Sigmoid colon (tissue), 7 donors: ENCODE measurements around the gene ANKH. TPM values are rescaled to one million over a fixed set of nuclear protein-coding genes. Genes with fewer than 3 reads are reported as not detected.

Source experiments
- DNase-seq: peaks from one replicate; pipeline ENCODE4 v3.0.0-alpha.2; 2019
- H3K27ac ChIP-seq, 4 donors: fragments of 200-600 bp; sonication (generic); one replicate each; pipeline ENCODE4 v1.5.1; 2016 to 2019; ENCODE audit warnings: mild to moderate bottlenecking in 1 of 4
- H3K27me3 ChIP-seq, 3 donors: fragments of 200-600 bp; sonication (generic); one replicate each; pipeline ENCODE4 v1.5.1; 2019; ENCODE audit warnings: mild to moderate bottlenecking in 1 of 3
- H3K36me3 ChIP-seq, 4 donors: fragments of 200-600 bp; sonication (generic); one replicate each; pipeline ENCODE4 v1.5.1; 2016 to 2019
- H3K4me1 ChIP-seq, 4 donors: fragments of 200-600 bp; sonication (generic); one replicate each; pipeline ENCODE4 v1.5.1; 2017 to 2019
- H3K4me3 ChIP-seq, 4 donors: fragments of 200-600 bp; sonication (generic); one replicate each; pipeline ENCODE4 v1.5.1; 2017 to 2019; ENCODE audit warnings: mild to moderate bottlenecking in 2 of 4, moderate library complexity in 1 of 4
- H3K9me3 ChIP-seq, 4 donors: fragments of 200-600 bp in 3 of 4; sonication (generic) in 3 of 4; one replicate each; pipeline versions ENCODE4 v1.5.1 to v1.6.1; 2013 to 2019
- CTCF ChIP-seq, 4 experiments: fragments of 450-650 bp in 3 of 4; fragments of 200-600 bp in 1 of 4; IDR thresholded peaks; one replicate each; pipeline ENCODE4 v1.5.1; 2016 to 2019; ENCODE audit warnings: antibody characterized with exemption in 4 of 4, mild to moderate bottlenecking in 3 of 4, moderate library complexity in 2 of 4
- EP300 ChIP-seq, 4 donors: sonication (generic); formaldehyde crosslinking; IDR thresholded peaks; one replicate each; pipeline ENCODE4 v1.6.1; 2017; ENCODE audit warnings: antibody characterized with exemption in 4 of 4
- POLR2A ChIP-seq, 2 donors: fragments of 450-650 bp; IDR thresholded peaks; one replicate each; pipeline ENCODE4 v1.6.1; 2016; ENCODE audit warnings: antibody characterized with exemption in 2 of 2, mild to moderate bottlenecking in 2 of 2, moderate library complexity in 2 of 2
- POLR2AphosphoS5 ChIP-seq, 4 donors: sonication (generic); formaldehyde crosslinking; IDR thresholded peaks; one replicate each; pipeline ENCODE4 v1.6.1; 2017; ENCODE audit warnings: antibody characterized with exemption in 4 of 4
- WGBS, 2 donors: extraction: QIAGEN DNeasy Blood & Tissue Kit; methylation state at CpG; one replicate each; pipeline ENCODE4 v1.1.7; 2013; 5-methylcytosine and 5-hydroxymethylcytosine counted together
- intact Hi-C: fragments of 100-400 bp; cut with DNase I; formaldehyde crosslinking; loops from one replicate; pipeline ENCODE4 v1.15.1; 2023
- polyA plus RNA-seq, 3 donors: library from polyadenylated mRNA; stranded (reverse); fragments of 200-250 nt; gene quantifications; one replicate each; pipeline ENCODE4 v1.2.3, GENCODE V29; 2013
- total RNA-seq, 4 donors: library from RNA; depleted of rRNA; stranded (reverse); fragments of >200 nt; gene quantifications; one replicate each; pipeline ENCODE4 v1.1.0, GENCODE V29; 2016
- donor health status: healthy with polysubstance abuse.
- donor health status: Bipolar disorder and iron deficiency.
- donor health status: healthy.

The ANKH gene
- total and polyA plus RNA-seq, 7 donors: 16.4 to 49.9 (median 24.7) TPM

- no peak for TF ChIP-seq POLR2AphosphoS5 (IDR thresholded peaks at IDR 0.05)
- no peak for TF ChIP-seq POLR2A (IDR thresholded peaks at IDR 0.05)
- no peak for TF ChIP-seq CTCF (IDR thresholded peaks at IDR 0.05)
- no peak for TF ChIP-seq EP300 (IDR thresholded peaks at IDR 0.05)
- intact Hi-C loops: no loop called here
Observed at GRCh38 chr5:14744296-14745187, 127.0 kb downstream of the ANKH start.

GRCh38 chr5:14743601-14744295 lies 127.8 kb downstream of the ANKH start:
- H3K9me3 ChIP-seq: no peaks in the 10 kb centered on the region
- intact Hi-C loops: no loop called here
- H3K27ac ChIP-seq: no peak overlapping the region
- H3K4me1 ChIP-seq: peaks cover 0 to 15% (median 4%) of the 10 kb centered on the region in 4 donors
- no peak for TF ChIP-seq EP300 (IDR thresholded peaks at IDR 0.05)
- no peak for TF ChIP-seq POLR2AphosphoS5 (IDR thresholded peaks at IDR 0.05)
- TF ChIP-seq CTCF (IDR thresholded peaks at IDR 0.05): no peak
- TF ChIP-seq POLR2A (IDR thresholded peaks at IDR 0.05): no peak
- H3K4me3 ChIP-seq: no peak overlapping the region
- 27 to 73% methylated on average over 6 of the region's 6 CpGs for WGBS, 2 donors
- no peak for DNase-seq
- no peaks in the 10 kb centered on the region for H3K27me3 ChIP-seq
- peaks cover 0 to 49% (median 4%) of the 10 kb centered on the region in 4 donors for H3K36me3 ChIP-seq

More at GRCh38 chr5:14744296-14745187, 127.0 kb downstream of the ANKH start:
- WGBS, 2 donors: 68 to 84% methylated on average over 13 to 14 of the region's 14 CpGs
- Histone ChIP-seq H3K27me3 (no peaks in the 10 kb centered on the region), H3K36me3 (peaks cover 0 to 51% (median 4%) of the 10 kb centered on the region in 4 donors), H3K9me3 (no peaks in the 10 kb centered on the region), H3K4me3 (no peak overlapping the region), H3K27ac (no peak overlapping the region), H3K4me1 (peaks cover 0 to 15% (median 4%) of the 10 kb centered on the region in 4 donors)
- DNase-seq: no peak

GRCh38 chr5:14742498-14742897 lies 129.1 kb downstream of the ANKH start:
- Histone ChIP-seq H3K36me3 (peaks cover 0 to 41% (median 4%) of the 10 kb centered on the region in 4 donors), H3K4me1 (peaks cover 0 to 15% (median 4%) of the 10 kb centered on the region in 4 donors), H3K27ac (no peak overlapping the region), H3K27me3 (no peaks in the 10 kb centered on the region), H3K4me3 (no peak overlapping the region), H3K9me3 (no peaks in the 10 kb centered on the region)
- whole genome bisulfite sequencing, 2 donors: 74 to 87% methylated on average over 9 of the region's 9 CpGs
- intact Hi-C loops: no loop called here
- no peak for TF ChIP-seq EP300 (IDR thresholded peaks at IDR 0.05)
- TF ChIP-seq CTCF (IDR thresholded peaks at IDR 0.05): no peak
- DNase-seq: no peak

- Histone ChIP-seq H3K4me1 (peaks cover 0 to 15% (median 4%) of the 10 kb centered on the region in 4 donors), H3K36me3 (peaks cover 0 to 41% (median 4%) of the 10 kb centered on the region in 4 donors)
- intact Hi-C loops: no loop called here
Observed at GRCh38 chr5:14741801-14742440, 129.7 kb downstream of the ANKH start.

More at GRCh38 chr5:14741801-14742440, 129.7 kb downstream of the ANKH start:
- TF ChIP-seq CTCF (IDR thresholded peaks at IDR 0.05) (no peak), POLR2AphosphoS5 (IDR thresholded peaks at IDR 0.05) (no peak), EP300 (IDR thresholded peaks at IDR 0.05) (no peak), POLR2A (IDR thresholded peaks at IDR 0.05) (no peak)
- no peaks in the 10 kb centered on the region for H3K9me3 ChIP-seq
- H3K27ac ChIP-seq: no peak overlapping the region
- 83 to 96% methylated on average over 11 of the region's 11 CpGs for WGBS, 2 donors
- DNase-seq: no peak
- no peak overlapping the region for H3K4me3 ChIP-seq
- H3K27me3 ChIP-seq: no peaks in the 10 kb centered on the region
